HG03469 (cell line): ENCODE measurements around the gene CYP3A5.
A peak's percentile ranks its signal among the peaks of the same experiment; 100 is the strongest.

Source experiments
- ATAC-seq: cut with Tn5 transposase; IDR thresholded peaks from one replicate; pipeline ENCODE4 v1.9.1; 2021; ENCODE audit warnings: mild to moderate bottlenecking, moderate library complexity, moderate number of reproducible peaks; ENCODE audit not compliant: unreplicated experiment

Gene CYP3A5

GRCh38 chr7:99616359-99617191 is 63.2 kb downstream of the CYP3A5 start, which contains the start of gene ZSCAN25:
Gene ZSCAN25 (plus strand): TSS chr7:99616946. CDS start chr7:99619607, 2,661 bp downstream.
- peak; percentile 73 for ATAC-seq

GRCh38 chr7:99615989-99616358 is 63.8 kb downstream of the CYP3A5 start:
- no peak for ATAC-seq

GRCh38 chr7:99614495-99614894 is 65.3 kb downstream of the CYP3A5 start:
- no peak for ATAC-seq

GRCh38 chr7:99607548-99607947 is 72.2 kb downstream of the CYP3A5 start:
- no peak for ATAC-seq

GRCh38 chr7:99606531-99606930 is 73.3 kb downstream of the CYP3A5 start:
- no peak for ATAC-seq

GRCh38 chr7:99605527-99605926 is 74.3 kb downstream of the CYP3A5 start:
- ATAC-seq, result no peak

- ATAC-seq, result no peak
Observed at GRCh38 chr7:99601656-99602310, 78.0 kb downstream of the CYP3A5 start.

GRCh38 chr7:99599836-99600235 is 80.0 kb downstream of the CYP3A5 start:
- ATAC-seq, result no peak
